Panc1 (cell line): ENCODE measurements around the gene TACC2.

Experiments used
- CTCF ChIP-seq: fragments of 450-650 bp; IDR thresholded peaks from 2 replicates; pipeline ENCODE4 v1.5.1; 2017; ENCODE audit warnings: mild to moderate bottlenecking
- POLR2AphosphoS5 ChIP-seq: IDR thresholded peaks from 2 replicates; pipeline ENCODE4 v1.6.1; 2012; ENCODE audit warnings: mild to moderate bottlenecking, low read depth, low read length, moderate library complexity
- TCF7L2 ChIP-seq: IDR thresholded peaks from 2 replicates; pipeline ENCODE4 v1.6.1; 2011; ENCODE audit warnings: mild to moderate bottlenecking, low read depth, low read length, inconsistent platforms

GRCh38 chr10:122213766-122214165 is 224.8 kb downstream of the TACC2 start:
- TF ChIP-seq CTCF (no peak), POLR2AphosphoS5 (no peak), TCF7L2 (no peak)
